Uterus (tissue), 4 donors: ENCODE measurements around the gene SMOC1. TPM values are rescaled to one million over a fixed set of nuclear protein-coding genes. Genes with fewer than 3 reads are reported as not detected.

Source experiments
- DNase-seq, 2 donors: peaks; one replicate each; pipeline ENCODE4 v3.0.0-alpha.2; 2019 to 2020
- H3K27ac ChIP-seq, 2 donors: fragments of 200-600 bp; sonication (generic); 1 replicate in 1 of 2; 2 replicates in 1 of 2; pipeline ENCODE4 v1.5.1; 2016 to 2018
- H3K27me3 ChIP-seq, 2 donors: fragments of 200-600 bp; sonication (generic); one replicate each; pipeline ENCODE4 v1.5.1; 2018 to 2019; ENCODE audit warnings: control low read depth in 1 of 2
- H3K36me3 ChIP-seq, 2 donors: fragments of 200-600 bp; sonication (generic); one replicate each; pipeline ENCODE4 v1.5.1; 2019; ENCODE audit warnings: control low read depth in 1 of 2
- H3K4me1 ChIP-seq, 2 donors: fragments of 200-600 bp; sonication (generic); one replicate each; pipeline ENCODE4 v1.5.1; 2018 to 2019; ENCODE audit warnings: control low read depth in 1 of 2
- H3K4me3 ChIP-seq, 2 donors: fragments of 200-600 bp; sonication (generic); 1 replicate in 1 of 2; 2 replicates in 1 of 2; pipeline ENCODE4 v1.5.1; 2018 to 2019; ENCODE audit warnings: mild to moderate bottlenecking in 1 of 2
- H3K9me3 ChIP-seq, 2 donors: fragments of 200-600 bp; sonication (generic); one replicate each; pipeline ENCODE4 v1.5.1; 2019; ENCODE audit warnings: control low read depth in 1 of 2
- POLR2A ChIP-seq, 2 donors: fragments of 450-650 bp; IDR thresholded peaks; one replicate each; pipeline ENCODE4 v1.6.1; 2016; ENCODE audit warnings: antibody characterized with exemption in 2 of 2, mild to moderate bottlenecking in 1 of 2, moderate library complexity in 1 of 2
- intact Hi-C: fragments of 100-400 bp; cut with DNase I; formaldehyde crosslinking; loops from one replicate; pipeline ENCODE4 v1.15.1; 2023; ENCODE audit warnings: low total_unique reads
- total RNA-seq, 4 donors: library from RNA; depleted of rRNA in 3 of 4; stranded (reverse); fragments of >200 nt in 3 of 4; gene quantifications; one replicate each; pipeline versions ENCODE4 v1.1.0 to v1.2.4, GENCODE V29; 2014 to 2023
- TF ChIP-seq, protein P1 (sequence below), 4 experiments: fragments of 200-600 bp in 2 of 4; fragments of 450-650 bp in 2 of 4; sonication (generic) in 2 of 4; IDR thresholded peaks; one replicate each; pipeline ENCODE4 v1.5.1; 2016 to 2019; ENCODE audit warnings: antibody characterized with exemption in 4 of 4, mild to moderate bottlenecking in 2 of 4, moderate library complexity in 1 of 4
- donor health status: DM: yes; HTN: yes; CAD: no.

The SMOC1 gene
- total RNA-seq, 4 donors from 2014 or later: 0.59 to 2.1 (median 2.0) TPM; not detected in 1

DNA sequence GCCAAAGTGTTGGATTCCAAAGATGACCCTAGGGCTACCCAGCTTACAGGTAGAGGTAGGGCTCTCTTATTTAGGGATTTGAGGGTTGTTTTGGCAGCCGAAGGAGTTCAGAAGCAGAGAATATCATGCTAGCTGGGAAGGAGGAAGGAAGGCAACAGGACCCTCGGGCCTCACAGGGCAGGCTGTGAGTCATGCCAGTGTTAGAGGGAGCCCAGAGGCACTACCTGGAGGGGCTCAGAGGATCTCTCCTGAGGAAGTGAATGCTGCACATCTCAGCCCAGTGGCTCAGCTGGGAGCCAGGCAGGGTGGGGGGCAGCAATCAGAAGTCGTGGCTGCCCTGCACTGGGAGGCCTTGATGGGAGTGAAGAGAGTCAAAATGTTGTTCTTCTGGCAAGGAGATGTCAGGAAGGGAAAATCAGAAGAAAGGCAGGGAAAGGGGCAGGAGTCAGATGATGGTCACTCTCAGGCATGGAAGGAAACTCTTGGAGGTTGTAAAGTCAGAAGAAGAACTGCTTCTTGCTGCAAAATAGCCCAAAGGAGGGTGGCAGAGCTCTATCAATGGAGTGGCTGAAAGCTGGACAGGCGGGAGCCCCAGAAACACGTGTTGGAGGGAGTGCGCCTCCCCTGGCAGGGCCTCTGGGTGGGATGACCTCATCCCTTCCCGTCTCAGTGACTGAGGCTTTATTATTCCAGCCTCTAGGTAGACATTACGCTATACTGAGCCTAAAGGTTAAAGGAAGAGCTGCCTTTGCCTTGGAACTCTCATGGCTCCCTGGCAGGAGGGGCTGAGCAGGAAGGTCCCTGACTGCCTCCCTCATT is 141.3 kb downstream of the SMOC1 start:
- Histone ChIP-seq H3K36me3 (no peaks in the 10 kb centered on the region), H3K27me3 (no peaks in the 10 kb centered on the region), H3K4me1 (no peaks in the 10 kb centered on the region), H3K9me3 (no peaks in the 10 kb centered on the region), H3K4me3 (no peak overlapping the region), H3K27ac (no peak overlapping the region)
- DNase-seq: no peak
- no peak for TF ChIP-seq POLR2A (IDR thresholded peaks at IDR 0.05)
- TF ChIP-seq, protein P1, sequence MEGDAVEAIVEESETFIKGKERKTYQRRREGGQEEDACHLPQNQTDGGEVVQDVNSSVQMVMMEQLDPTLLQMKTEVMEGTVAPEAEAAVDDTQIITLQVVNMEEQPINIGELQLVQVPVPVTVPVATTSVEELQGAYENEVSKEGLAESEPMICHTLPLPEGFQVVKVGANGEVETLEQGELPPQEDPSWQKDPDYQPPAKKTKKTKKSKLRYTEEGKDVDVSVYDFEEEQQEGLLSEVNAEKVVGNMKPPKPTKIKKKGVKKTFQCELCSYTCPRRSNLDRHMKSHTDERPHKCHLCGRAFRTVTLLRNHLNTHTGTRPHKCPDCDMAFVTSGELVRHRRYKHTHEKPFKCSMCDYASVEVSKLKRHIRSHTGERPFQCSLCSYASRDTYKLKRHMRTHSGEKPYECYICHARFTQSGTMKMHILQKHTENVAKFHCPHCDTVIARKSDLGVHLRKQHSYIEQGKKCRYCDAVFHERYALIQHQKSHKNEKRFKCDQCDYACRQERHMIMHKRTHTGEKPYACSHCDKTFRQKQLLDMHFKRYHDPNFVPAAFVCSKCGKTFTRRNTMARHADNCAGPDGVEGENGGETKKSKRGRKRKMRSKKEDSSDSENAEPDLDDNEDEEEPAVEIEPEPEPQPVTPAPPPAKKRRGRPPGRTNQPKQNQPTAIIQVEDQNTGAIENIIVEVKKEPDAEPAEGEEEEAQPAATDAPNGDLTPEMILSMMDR (IDR thresholded peaks at IDR 0.05): no peak
- intact Hi-C loops: no loop called here

GRCh38 chr14:70021548-70022220 is 142.5 kb downstream of the SMOC1 start:
- Histone ChIP-seq H3K27ac (no peak overlapping the region), H3K27me3 (no peaks in the 10 kb centered on the region), H3K9me3 (no peaks in the 10 kb centered on the region), H3K36me3 (no peaks in the 10 kb centered on the region), H3K4me1 (no peaks in the 10 kb centered on the region), H3K4me3 (no peak overlapping the region)
- intact Hi-C loops: no loop called here
- DNase-seq: no peak
- TF ChIP-seq, protein P1 (IDR thresholded peaks at IDR 0.05): no peak
- TF ChIP-seq POLR2A (IDR thresholded peaks at IDR 0.05): no peak

DNA sequence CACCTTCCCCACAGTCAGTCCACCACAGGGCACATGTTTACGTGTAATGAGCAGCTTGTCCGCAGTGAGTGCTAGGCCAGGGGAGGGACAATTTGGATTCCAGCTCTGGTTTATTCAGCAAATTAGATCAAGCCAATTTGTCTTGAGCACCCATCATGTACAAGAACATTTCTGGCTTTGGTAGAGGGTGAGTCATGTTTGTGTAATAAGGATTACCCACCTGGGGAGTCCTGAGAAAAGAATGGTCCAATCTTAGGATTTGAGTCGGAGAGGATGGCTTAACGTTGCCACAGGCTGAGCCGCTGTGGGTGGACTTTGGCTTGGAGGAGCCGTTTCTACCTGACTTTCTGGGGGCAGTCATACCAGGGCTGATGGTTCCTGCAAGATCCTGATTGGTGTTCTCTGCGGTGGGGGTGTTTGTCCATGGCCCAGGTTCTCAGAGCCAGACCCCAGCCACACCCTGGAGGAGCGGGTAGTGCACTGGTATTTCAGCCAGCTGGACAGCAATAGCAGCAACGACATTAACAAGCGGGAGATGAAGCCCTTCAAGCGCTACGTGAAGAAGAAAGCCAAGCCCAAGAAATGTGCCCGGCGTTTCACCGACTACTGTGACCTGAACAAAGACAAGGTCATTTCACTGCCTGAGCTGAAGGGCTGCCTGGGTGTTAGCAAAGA is 143.7 kb downstream of the SMOC1 start:
- TF ChIP-seq, protein P1 (IDR thresholded peaks at IDR 0.05): no peak
- no peak for TF ChIP-seq POLR2A (IDR thresholded peaks at IDR 0.05)
- no peak for DNase-seq
- H3K27me3 ChIP-seq: no peaks in the 10 kb centered on the region
- H3K27ac ChIP-seq: no peak overlapping the region
- no peaks in the 10 kb centered on the region for H3K4me1 ChIP-seq
- no peak overlapping the region for H3K4me3 ChIP-seq
- no peaks in the 10 kb centered on the region for H3K9me3 ChIP-seq
- no peaks in the 10 kb centered on the region for H3K36me3 ChIP-seq
- intact Hi-C loops: no loop called here

GRCh38 chr14:70023871-70024270 is 144.7 kb downstream of the SMOC1 start:
- DNase-seq: no peak
- no peaks in the 10 kb centered on the region for H3K36me3 ChIP-seq
- no peak overlapping the region for H3K27ac ChIP-seq
- TF ChIP-seq, protein P1 (IDR thresholded peaks at IDR 0.05): no peak
- TF ChIP-seq POLR2A (IDR thresholded peaks at IDR 0.05): no peak
- intact Hi-C loops: no loop called here
- H3K9me3 ChIP-seq: no peaks in the 10 kb centered on the region
- no peak overlapping the region for H3K4me3 ChIP-seq
- no peaks in the 10 kb centered on the region for H3K4me1 ChIP-seq
- H3K27me3 ChIP-seq: no peaks in the 10 kb centered on the region
